HepG2 (cell line): ENCODE data around the gene SPSB2. TPM values are rescaled to one million over a fixed set of nuclear protein-coding genes. Genes with fewer than 3 reads are reported as not detected.

Source experiments
- BCL6 ChIP-seq: IDR thresholded peaks from 2 replicates; pipeline ENCODE4 v1.6.1; 2016; ENCODE audit warnings: missing genetic modification reagents, missing compliant biosample characterization
- HCFC1 ChIP-seq: fragments of 150-350 bp; IDR thresholded peaks from 2 replicates; pipeline ENCODE4 v1.6.1; 2014; ENCODE audit warnings: low read depth, low read length
- MATR3 ChIP-seq: sonication (generic); formaldehyde crosslinking; IDR thresholded peaks from 2 replicates; pipeline ENCODE4 v1.4.0; 2020; ENCODE audit warnings: missing genetic modification reagents
- MYC ChIP-seq: sonication (generic); formaldehyde crosslinking; IDR thresholded peaks from 2 replicates; pipeline ENCODE4 v1.9.0; 2021; ENCODE audit warnings: missing genetic modification reagents, borderline replicate concordance
- POLR2AphosphoS5 ChIP-seq: IDR thresholded peaks from 2 replicates; pipeline ENCODE4 v1.6.1; 2012; ENCODE audit warnings: low read depth, low read length
- POLR2G ChIP-seq: fragments of 200-400 bp; formaldehyde crosslinking; IDR thresholded peaks from 2 replicates; pipeline ENCODE4 v1.6.1; 2018; ENCODE audit warnings: mild to moderate bottlenecking, low read depth, low read length, moderate library complexity
- RFX1 ChIP-seq: fragments of 450-650 bp; IDR thresholded peaks from 2 replicates; pipeline ENCODE4 v1.6.1; 2017
- SMYD3 ChIP-seq: sonication (generic); formaldehyde crosslinking; IDR thresholded peaks from 2 replicates; pipeline ENCODE4 v1.8.1; 2023; ENCODE audit warnings: mild to moderate bottlenecking, missing genetic modification reagents
- SP2 ChIP-seq: sonication (generic); formaldehyde crosslinking; IDR thresholded peaks from 2 replicates; pipeline ENCODE4 v1.5.1; 2020; ENCODE audit warnings: mild to moderate bottlenecking, missing genetic modification reagents
- ZNF501 ChIP-seq: sonication (generic); formaldehyde crosslinking; IDR thresholded peaks from 2 replicates; pipeline ENCODE4 v1.5.1; 2020; ENCODE audit warnings: mild to moderate bottlenecking, moderate library complexity, missing genetic modification reagents
- ZNF614 ChIP-seq: IDR thresholded peaks from 2 replicates; pipeline ENCODE4 v1.6.1; 2018; ENCODE audit warnings: missing biosample characterization, missing genetic modification reagents, inconsistent platforms, borderline replicate concordance
- polyA plus RNA-seq, 8 experiments: library from polyadenylated mRNA; depleted of rRNA in 3 of 8; stranded (reverse) in 7 of 8; unstranded in 1 of 8; fragments of >200 nt; fragmentation: Illumina TruSeq in 4 of 8; extraction: Trizol in 4 of 8; gene quantifications; 2 replicates each; pipeline versions ENCODE4 v1.2.1 to v1.2.3, GENCODE V29; 2011 to 2016; ENCODE audit warnings: low read depth in 4 of 8, missing spikeins in 1 of 8, mixed read lengths in 1 of 8; ENCODE audit not compliant: insufficient read depth in 1 of 8
- total RNA-seq, 5 experiments: library from RNA; depleted of rRNA; stranded (reverse); fragments of >200 nt; fragmentation: Illumina TruSeq; extraction: Trizol; gene quantifications; 2 replicates each; pipeline ENCODE4 v1.2.3, GENCODE V29; 2016; ENCODE audit warnings: low read depth in 1 of 5
- TF ChIP-seq, protein P1 (sequence below): sonication (generic); formaldehyde crosslinking; IDR thresholded peaks from 2 replicates; pipeline ENCODE4 v1.4.0; 2020; ENCODE audit warnings: mild to moderate bottlenecking, missing genetic modification reagents
- TF ChIP-seq, protein P2 (sequence below): sonication (generic); formaldehyde crosslinking; IDR thresholded peaks from 2 replicates; pipeline ENCODE4 v1.5.1; 2020; ENCODE audit warnings: mild to moderate bottlenecking, missing genetic modification reagents, moderate library complexity
- TF ChIP-seq, protein P3 (sequence below), 2 experiments: sonication (generic) in 1 of 2; formaldehyde crosslinking in 1 of 2; IDR thresholded peaks; 2 replicates each; pipeline versions ENCODE4 v1.4.0 to v1.6.1; 2018 to 2020; ENCODE audit warnings: missing genetic modification reagents in 2 of 2, borderline replicate concordance in 1 of 2, low read depth in 1 of 2, mild to moderate bottlenecking in 1 of 2, missing biosample characterization in 1 of 2
- TF ChIP-seq, protein P4 (sequence below): sonication (generic); formaldehyde crosslinking; IDR thresholded peaks from 2 replicates; pipeline ENCODE4 v1.5.1; 2020; ENCODE audit warnings: mild to moderate bottlenecking, moderate library complexity, missing genetic modification reagents

The SPSB2 gene
- total and polyA plus RNA-seq, 2 of the 13 experiments (the other 11 are each of a cell fraction or from before 2014, with no cell fraction given) = 2.0 to 6.2 TPM

DNA sequence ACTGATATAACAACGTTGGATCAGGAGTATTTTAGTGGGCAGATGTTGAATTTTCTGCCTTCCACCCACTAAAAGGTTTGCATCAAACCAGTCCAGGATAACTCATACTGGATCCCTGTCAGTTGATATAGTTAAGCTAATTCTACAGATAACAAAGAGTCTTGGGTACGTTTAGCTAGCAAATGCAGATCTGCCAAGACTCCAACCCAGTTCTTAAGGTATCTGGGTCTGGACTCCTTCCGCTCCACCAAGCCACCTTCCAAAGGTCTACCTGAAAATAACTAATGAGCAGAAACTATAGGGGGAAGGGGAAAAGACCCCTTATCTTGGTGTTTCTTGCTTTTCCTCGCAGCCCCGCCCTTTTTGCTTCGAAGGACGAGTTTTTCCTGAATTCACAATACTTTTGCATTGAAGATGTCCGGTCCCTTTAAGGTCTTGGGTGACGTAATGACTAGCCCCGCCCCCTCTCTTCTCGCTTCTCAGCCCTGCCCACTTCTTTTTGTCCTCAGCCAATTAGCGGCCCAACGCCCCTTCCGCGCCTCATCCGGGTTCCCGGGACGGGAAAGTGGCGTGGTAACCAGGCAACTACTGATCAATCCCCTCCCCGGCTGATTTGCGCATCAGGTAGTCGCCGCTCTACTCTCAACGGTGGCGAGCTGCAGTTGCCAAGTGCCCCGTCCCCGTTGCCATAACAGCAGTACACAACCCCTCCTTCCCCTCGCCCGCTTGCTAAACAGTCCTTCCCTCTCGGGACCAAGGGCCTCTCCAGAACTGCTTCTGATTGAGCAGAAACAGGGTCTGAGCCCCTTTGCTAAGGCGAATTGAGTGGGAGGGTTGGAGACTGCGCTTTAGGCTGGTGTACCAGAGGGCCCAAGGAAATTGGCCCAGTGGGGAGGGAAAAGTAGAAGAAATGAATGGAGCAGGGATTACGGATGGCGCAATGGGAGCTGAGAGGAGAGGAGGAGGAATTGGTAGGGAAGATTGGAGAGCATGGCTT lies 31.5 kb upstream of the SPSB2 start, which contains the start of gene LRRC23 (continued):
- TF ChIP-seq, protein P1, sequence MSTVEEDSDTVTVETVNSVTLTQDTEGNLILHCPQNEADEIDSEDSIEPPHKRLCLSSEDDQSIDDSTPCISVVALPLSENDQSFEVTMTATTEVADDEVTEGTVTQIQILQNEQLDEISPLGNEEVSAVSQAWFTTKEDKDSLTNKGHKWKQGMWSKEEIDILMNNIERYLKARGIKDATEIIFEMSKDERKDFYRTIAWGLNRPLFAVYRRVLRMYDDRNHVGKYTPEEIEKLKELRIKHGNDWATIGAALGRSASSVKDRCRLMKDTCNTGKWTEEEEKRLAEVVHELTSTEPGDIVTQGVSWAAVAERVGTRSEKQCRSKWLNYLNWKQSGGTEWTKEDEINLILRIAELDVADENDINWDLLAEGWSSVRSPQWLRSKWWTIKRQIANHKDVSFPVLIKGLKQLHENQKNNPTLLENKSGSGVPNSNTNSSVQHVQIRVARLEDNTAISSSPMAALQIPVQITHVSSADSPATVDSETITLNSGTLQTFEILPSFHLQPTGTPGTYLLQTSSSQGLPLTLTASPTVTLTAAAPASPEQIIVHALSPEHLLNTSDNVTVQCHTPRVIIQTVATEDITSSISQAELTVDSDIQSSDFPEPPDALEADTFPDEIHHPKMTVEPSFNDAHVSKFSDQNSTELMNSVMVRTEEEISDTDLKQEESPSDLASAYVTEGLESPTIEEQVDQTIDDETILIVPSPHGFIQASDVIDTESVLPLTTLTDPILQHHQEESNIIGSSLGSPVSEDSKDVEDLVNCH (CRISPR knock-in tag) = peak; percentile 95; the same call in 1 of the 2 replicates
- peak; percentile 64 for TF ChIP-seq SP2
- TF ChIP-seq HCFC1 = 0 out of 2 replicates have a peak, but pooled peaks have one; percentile 21
- TF ChIP-seq RFX1 = peak; percentile 96
- TF ChIP-seq POLR2AphosphoS5 = peak; percentile 58
- TF ChIP-seq MATR3 (CRISPR knock-in tag) = no peak
- TF ChIP-seq ZNF614 (CRISPR knock-in tag) = 0 out of 2 replicates have a peak, but pooled peaks have one; percentile 21
- TF ChIP-seq ZNF501 (CRISPR knock-in tag) = peak; percentile 66; the same call in 1 of the 2 replicates
- TF ChIP-seq, protein P2, sequence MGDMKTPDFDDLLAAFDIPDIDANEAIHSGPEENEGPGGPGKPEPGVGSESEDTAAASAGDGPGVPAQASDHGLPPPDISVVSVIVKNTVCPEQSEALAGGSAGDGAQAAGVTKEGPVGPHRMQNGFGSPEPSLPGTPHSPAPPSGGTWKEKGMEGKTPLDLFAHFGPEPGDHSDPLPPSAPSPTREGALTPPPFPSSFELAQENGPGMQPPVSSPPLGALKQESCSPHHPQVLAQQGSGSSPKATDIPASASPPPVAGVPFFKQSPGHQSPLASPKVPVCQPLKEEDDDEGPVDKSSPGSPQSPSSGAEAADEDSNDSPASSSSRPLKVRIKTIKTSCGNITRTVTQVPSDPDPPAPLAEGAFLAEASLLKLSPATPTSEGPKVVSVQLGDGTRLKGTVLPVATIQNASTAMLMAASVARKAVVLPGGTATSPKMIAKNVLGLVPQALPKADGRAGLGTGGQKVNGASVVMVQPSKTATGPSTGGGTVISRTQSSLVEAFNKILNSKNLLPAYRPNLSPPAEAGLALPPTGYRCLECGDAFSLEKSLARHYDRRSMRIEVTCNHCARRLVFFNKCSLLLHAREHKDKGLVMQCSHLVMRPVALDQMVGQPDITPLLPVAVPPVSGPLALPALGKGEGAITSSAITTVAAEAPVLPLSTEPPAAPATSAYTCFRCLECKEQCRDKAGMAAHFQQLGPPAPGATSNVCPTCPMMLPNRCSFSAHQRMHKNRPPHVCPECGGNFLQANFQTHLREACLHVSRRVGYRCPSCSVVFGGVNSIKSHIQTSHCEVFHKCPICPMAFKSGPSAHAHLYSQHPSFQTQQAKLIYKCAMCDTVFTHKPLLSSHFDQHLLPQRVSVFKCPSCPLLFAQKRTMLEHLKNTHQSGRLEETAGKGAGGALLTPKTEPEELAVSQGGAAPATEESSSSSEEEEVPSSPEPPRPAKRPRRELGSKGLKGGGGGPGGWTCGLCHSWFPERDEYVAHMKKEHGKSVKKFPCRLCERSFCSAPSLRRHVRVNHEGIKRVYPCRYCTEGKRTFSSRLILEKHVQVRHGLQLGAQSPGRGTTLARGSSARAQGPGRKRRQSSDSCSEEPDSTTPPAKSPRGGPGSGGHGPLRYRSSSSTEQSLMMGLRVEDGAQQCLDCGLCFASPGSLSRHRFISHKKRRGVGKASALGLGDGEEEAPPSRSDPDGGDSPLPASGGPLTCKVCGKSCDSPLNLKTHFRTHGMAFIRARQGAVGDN (CRISPR knock-in tag) = peak; percentile 73
- peak; percentile 21; the same call in 1 of the 2 replicates for TF ChIP-seq MYC (CRISPR knock-in tag)
- peak; percentile 59 for TF ChIP-seq POLR2G
- TF ChIP-seq, protein P3, sequence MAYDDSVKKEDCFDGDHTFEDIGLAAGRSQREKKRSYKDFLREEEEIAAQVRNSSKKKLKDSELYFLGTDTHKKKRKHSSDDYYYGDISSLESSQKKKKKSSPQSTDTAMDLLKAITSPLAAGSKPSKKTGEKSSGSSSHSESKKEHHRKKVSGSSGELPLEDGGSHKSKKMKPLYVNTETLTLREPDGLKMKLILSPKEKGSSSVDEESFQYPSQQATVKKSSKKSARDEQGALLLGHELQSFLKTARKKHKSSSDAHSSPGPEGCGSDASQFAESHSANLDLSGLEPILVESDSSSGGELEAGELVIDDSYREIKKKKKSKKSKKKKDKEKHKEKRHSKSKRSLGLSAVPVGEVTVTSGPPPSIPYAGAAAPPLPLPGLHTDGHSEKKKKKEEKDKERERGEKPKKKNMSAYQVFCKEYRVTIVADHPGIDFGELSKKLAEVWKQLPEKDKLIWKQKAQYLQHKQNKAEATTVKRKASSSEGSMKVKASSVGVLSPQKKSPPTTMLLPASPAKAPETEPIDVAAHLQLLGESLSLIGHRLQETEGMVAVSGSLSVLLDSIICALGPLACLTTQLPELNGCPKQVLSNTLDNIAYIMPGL (CRISPR knock-in tag; IDR thresholded peaks at IDR 0.05; ENCODE audit: borderline replicate concordance in 1 of 2, low read depth in 1 of 2) = 0 out of 4 replicates have a peak, but pooled peaks of 1 of the 2 experiments have one; percentile 55
- TF ChIP-seq BCL6 (CRISPR knock-in tag) = no peak
- TF ChIP-seq SMYD3 (CRISPR knock-in tag) = no peak
- TF ChIP-seq, protein P4, sequence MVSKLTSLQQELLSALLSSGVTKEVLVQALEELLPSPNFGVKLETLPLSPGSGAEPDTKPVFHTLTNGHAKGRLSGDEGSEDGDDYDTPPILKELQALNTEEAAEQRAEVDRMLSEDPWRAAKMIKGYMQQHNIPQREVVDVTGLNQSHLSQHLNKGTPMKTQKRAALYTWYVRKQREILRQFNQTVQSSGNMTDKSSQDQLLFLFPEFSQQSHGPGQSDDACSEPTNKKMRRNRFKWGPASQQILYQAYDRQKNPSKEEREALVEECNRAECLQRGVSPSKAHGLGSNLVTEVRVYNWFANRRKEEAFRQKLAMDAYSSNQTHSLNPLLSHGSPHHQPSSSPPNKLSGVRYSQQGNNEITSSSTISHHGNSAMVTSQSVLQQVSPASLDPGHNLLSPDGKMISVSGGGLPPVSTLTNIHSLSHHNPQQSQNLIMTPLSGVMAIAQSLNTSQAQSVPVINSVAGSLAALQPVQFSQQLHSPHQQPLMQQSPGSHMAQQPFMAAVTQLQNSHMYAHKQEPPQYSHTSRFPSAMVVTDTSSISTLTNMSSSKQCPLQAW (CRISPR knock-in tag) = peak; percentile 62
